ENCODE results near the gene CR2. TPM values are rescaled to one million over a fixed set of nuclear protein-coding genes. Genes with fewer than 3 reads are reported as not detected.

The CR2 gene
- polyA plus RNA-seq, 1 donor from 2014 or later, result not detected

GRCh38 chr1:207474210-207474609 lies 20.1 kb downstream of the CR2 start:
- Histone ChIP-seq H3K79me2 (replicated peaks; ENCODE audit: insufficient read depth, low read length) (no peaks in the 10 kb centered on the region), H3K4me3 (ENCODE audit: low read length) (no peak overlapping the region), H3K27me3 (ENCODE audit: insufficient read depth, low read depth, low read length) (no peaks in the 10 kb centered on the region), H3K27ac (ENCODE audit: low read length) (no peak overlapping the region), H2AFZ (ENCODE audit: low read depth, low read length) (no peak overlapping the region), H4K20me1 (ENCODE audit: insufficient read depth) (no peaks in the 10 kb centered on the region), H3K9me3 (ENCODE audit: low read length) (no peaks in the 10 kb centered on the region), H3K9me2 (ENCODE audit: insufficient read depth, low read length) (no peaks in the 10 kb centered on the region), H3K36me3 (ENCODE audit: insufficient read depth, low read length) (no peaks in the 10 kb centered on the region), H3K4me2 (ENCODE audit: low read length) (no peak overlapping the region), H3K9ac (ENCODE audit: low read length) (no peak overlapping the region), H3F3A (ENCODE audit: insufficient read depth, low read length, poor library complexity, severe bottlenecking) (no peaks in the 10 kb centered on the region)
- TF ChIP-seq SMC3 (conservative IDR thresholded peaks at IDR 0.05; ENCODE audit: poor library complexity) (no peak), EZH2 (IDR thresholded peaks at IDR 0.05; ENCODE audit: borderline replicate concordance, insufficient read depth, low read length, poor library complexity, severe bottlenecking) (no peak), CTCF (IDR thresholded peaks at IDR 0.05; ENCODE audit: poor library complexity, severe bottlenecking) (no peak), REST (IDR thresholded peaks at IDR 0.05; ENCODE audit: borderline replicate concordance) (no peak), POLR2AphosphoS5 (IDR thresholded peaks at IDR 0.05) (no peak), RAD21 (conservative IDR thresholded peaks at IDR 0.05) (no peak), EP300 (conservative IDR thresholded peaks at IDR 0.05; ENCODE audit: poor library complexity, severe bottlenecking) (no peak), TAF1 (IDR thresholded peaks at IDR 0.05; ENCODE audit: low read depth) (no peak), MXI1 (conservative IDR thresholded peaks at IDR 0.05; ENCODE audit: poor library complexity, severe bottlenecking) (no peak)

GRCh38 chr1:207486198-207486597 lies 32.1 kb downstream of the CR2 start:
- H4K20me1 ChIP-seq (ENCODE audit: insufficient read depth), result no peaks in the 10 kb centered on the region
- no peak overlapping the region for H2AFZ ChIP-seq (ENCODE audit: low read depth, low read length)
- H3K9ac ChIP-seq (ENCODE audit: low read length), result no peak overlapping the region
- TF ChIP-seq TAF1 (IDR thresholded peaks at IDR 0.05; ENCODE audit: low read depth), result no peak
- TF ChIP-seq EP300 (conservative IDR thresholded peaks at IDR 0.05; ENCODE audit: poor library complexity, severe bottlenecking), result no peak
- TF ChIP-seq MXI1 (conservative IDR thresholded peaks at IDR 0.05; ENCODE audit: poor library complexity, severe bottlenecking), result no peak
- TF ChIP-seq CTCF (IDR thresholded peaks at IDR 0.05; ENCODE audit: poor library complexity, severe bottlenecking), result no peak
- no peak for TF ChIP-seq POLR2AphosphoS5 (IDR thresholded peaks at IDR 0.05)
- TF ChIP-seq EZH2 (IDR thresholded peaks at IDR 0.05; ENCODE audit: borderline replicate concordance, insufficient read depth, low read length, poor library complexity, severe bottlenecking), result no peak
- TF ChIP-seq RAD21 (conservative IDR thresholded peaks at IDR 0.05), result no peak
- no peak for TF ChIP-seq REST (IDR thresholded peaks at IDR 0.05; ENCODE audit: borderline replicate concordance)
- no peak for TF ChIP-seq SMC3 (conservative IDR thresholded peaks at IDR 0.05; ENCODE audit: poor library complexity)
- H3K27me3 ChIP-seq (ENCODE audit: insufficient read depth, low read depth, low read length), result no peaks in the 10 kb centered on the region
- no peaks in the 10 kb centered on the region for H3K79me2 ChIP-seq (replicated peaks; ENCODE audit: insufficient read depth, low read length)
- no peak overlapping the region for H3K27ac ChIP-seq (ENCODE audit: low read length)
- no peak overlapping the region for H3K4me3 ChIP-seq (ENCODE audit: low read length)
- H3K9me2 ChIP-seq (ENCODE audit: insufficient read depth, low read length), result no peaks in the 10 kb centered on the region
- H3K36me3 ChIP-seq (ENCODE audit: insufficient read depth, low read length), result no peaks in the 10 kb centered on the region
- no peak overlapping the region for H3K4me2 ChIP-seq (ENCODE audit: low read length)
- no peaks in the 10 kb centered on the region for H3K9me3 ChIP-seq (ENCODE audit: low read length)
- no peaks in the 10 kb centered on the region for H3F3A ChIP-seq (ENCODE audit: insufficient read depth, low read length, poor library complexity, severe bottlenecking)

All from neural cell (in vitro differentiated cells).